Mammary epithelial cell (primary cell): ENCODE results near the gene SLC6A4.

Experiments
- CTCF ChIP-seq, 2 donors: IDR thresholded peaks in 1 of 2; conservative IDR thresholded peaks in 1 of 2; 2 replicates each; pipeline ENCODE4 v1.5.1; 2011 to 2012; ENCODE audit warnings: inconsistent platforms in 2 of 2, low read length in 2 of 2, mild to moderate bottlenecking in 2 of 2, control low read depth in 1 of 2, low read depth in 1 of 2; ENCODE audit not compliant: insufficient read depth in 1 of 2; ENCODE audit errors: extremely low read depth in 1 of 2
- EZH2 ChIP-seq: IDR thresholded peaks from 2 replicates; pipeline ENCODE4 v1.6.1; 2012; ENCODE audit warnings: low read length, inconsistent platforms, borderline replicate concordance

GRCh38 chr17:30203471-30203981 lies 32.0 kb downstream of the SLC6A4 start:
- no peak for TF ChIP-seq CTCF (conservative IDR thresholded peaks at IDR 0.05 in 1 of 2, IDR thresholded peaks at IDR 0.05 in 1 of 2; ENCODE audit: extremely low read depth in 1 of 2, insufficient read depth in 1 of 2, low read depth in 1 of 2, low read length in 2 of 2)
- TF ChIP-seq EZH2, result no peak
